Esophagus squamous epithelium (tissue), 5 donors: Measurements from ENCODE around the gene CPEB3. TPM values are rescaled to one million over a fixed set of nuclear protein-coding genes. Genes with fewer than 3 reads are reported as not detected.

Source experiments
- DNase-seq: peaks from one replicate; lab custom pipeline; 2025; lab: John Stamatoyannopoulos, UW
- H3K27ac ChIP-seq, 4 donors: fragments of 200-600 bp; sonication (generic); one replicate each; pipeline ENCODE4 v1.5.1; 2016 to 2019; ENCODE audit warnings: mild to moderate bottlenecking in 1 of 4
- H3K27me3 ChIP-seq, 4 donors: fragments of 200-600 bp; sonication (generic); 1 replicate in 3 of 4; 2 replicates in 1 of 4; pipeline versions ENCODE4 v1.5.1 to v1.6.0; 2017 to 2021; ENCODE audit warnings: antibody characterized with exemption in 1 of 4
- H3K36me3 ChIP-seq, 3 donors: fragments of 200-600 bp; sonication (generic); one replicate each; pipeline ENCODE4 v1.5.1; 2016 to 2019
- H3K4me1 ChIP-seq, 3 donors: fragments of 200-600 bp; sonication (generic); one replicate each; pipeline ENCODE4 v1.5.1; 2017 to 2019
- H3K4me3 ChIP-seq, 4 donors: fragments of 200-600 bp; sonication (generic); 1 replicate in 3 of 4; 2 replicates in 1 of 4; pipeline ENCODE4 v1.5.1; 2016 to 2019; ENCODE audit warnings: mild to moderate bottlenecking in 2 of 4, moderate library complexity in 1 of 4
- H3K9me3 ChIP-seq, 3 donors: fragments of 200-600 bp; sonication (generic); one replicate each; pipeline ENCODE4 v1.5.1; 2016 to 2019
- POLR2A ChIP-seq, 4 donors: fragments of 450-650 bp; IDR thresholded peaks; one replicate each; pipeline ENCODE4 v1.6.1; 2017; ENCODE audit warnings: antibody characterized with exemption in 4 of 4, mild to moderate bottlenecking in 4 of 4, moderate library complexity in 3 of 4
- WGBS, 2 donors: methylation state at CpG; one replicate each; pipeline ENCODE4 v1.1.5; 2018; 5-methylcytosine and 5-hydroxymethylcytosine counted together
- intact Hi-C: fragments of 100-400 bp; cut with DNase I; formaldehyde crosslinking; loops from one replicate; pipeline ENCODE4 v1.15.0; 2022
- total RNA-seq, 4 donors: library from RNA; depleted of rRNA; stranded (reverse); fragments of >200 nt; gene quantifications; one replicate each; pipeline ENCODE4 v1.1.0, GENCODE V29; 2016
- TF ChIP-seq, protein P1 (sequence below), 6 experiments: fragments of 450-650 bp in 4 of 6; fragments of 200-600 bp in 2 of 6; sonication (generic) in 2 of 6; IDR thresholded peaks; one replicate each; pipeline ENCODE4 v1.5.1; 2016 to 2019; ENCODE audit warnings: antibody characterized with exemption in 6 of 6, mild to moderate bottlenecking in 4 of 6, moderate library complexity in 4 of 6
- donor health status: DM: yes; HTN: yes; CAD: no.

The CPEB3 gene
- total RNA-seq, 4 donors from 2014 or later, result 5.5 to 8.8 (median 7.3) TPM

- H3K4me3 ChIP-seq, result no peak overlapping the region
- intact Hi-C loops, result no loop called here
- 82 to 100% methylated on average over 2 of the region's 2 CpGs for WGBS, 2 donors
- H3K4me1 ChIP-seq, result peaks cover 0 to 20% (median 7%) of the 10 kb centered on the region in 3 donors
- TF ChIP-seq, protein P1, sequence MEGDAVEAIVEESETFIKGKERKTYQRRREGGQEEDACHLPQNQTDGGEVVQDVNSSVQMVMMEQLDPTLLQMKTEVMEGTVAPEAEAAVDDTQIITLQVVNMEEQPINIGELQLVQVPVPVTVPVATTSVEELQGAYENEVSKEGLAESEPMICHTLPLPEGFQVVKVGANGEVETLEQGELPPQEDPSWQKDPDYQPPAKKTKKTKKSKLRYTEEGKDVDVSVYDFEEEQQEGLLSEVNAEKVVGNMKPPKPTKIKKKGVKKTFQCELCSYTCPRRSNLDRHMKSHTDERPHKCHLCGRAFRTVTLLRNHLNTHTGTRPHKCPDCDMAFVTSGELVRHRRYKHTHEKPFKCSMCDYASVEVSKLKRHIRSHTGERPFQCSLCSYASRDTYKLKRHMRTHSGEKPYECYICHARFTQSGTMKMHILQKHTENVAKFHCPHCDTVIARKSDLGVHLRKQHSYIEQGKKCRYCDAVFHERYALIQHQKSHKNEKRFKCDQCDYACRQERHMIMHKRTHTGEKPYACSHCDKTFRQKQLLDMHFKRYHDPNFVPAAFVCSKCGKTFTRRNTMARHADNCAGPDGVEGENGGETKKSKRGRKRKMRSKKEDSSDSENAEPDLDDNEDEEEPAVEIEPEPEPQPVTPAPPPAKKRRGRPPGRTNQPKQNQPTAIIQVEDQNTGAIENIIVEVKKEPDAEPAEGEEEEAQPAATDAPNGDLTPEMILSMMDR (IDR thresholded peaks at IDR 0.05), result no peak
- TF ChIP-seq POLR2A (IDR thresholded peaks at IDR 0.05), result no peak
- no peaks in the 10 kb centered on the region for H3K9me3 ChIP-seq
- H3K27me3 ChIP-seq, result no peaks in the 10 kb centered on the region
- DNase-seq, result no peak
- H3K27ac ChIP-seq, result no peak overlapping the region
- H3K36me3 ChIP-seq, result no peaks in the 10 kb centered on the region
These were observed 42.3 kb downstream of the CPEB3 start for GRCh38 chr10:92248566-92248965.

DNA sequence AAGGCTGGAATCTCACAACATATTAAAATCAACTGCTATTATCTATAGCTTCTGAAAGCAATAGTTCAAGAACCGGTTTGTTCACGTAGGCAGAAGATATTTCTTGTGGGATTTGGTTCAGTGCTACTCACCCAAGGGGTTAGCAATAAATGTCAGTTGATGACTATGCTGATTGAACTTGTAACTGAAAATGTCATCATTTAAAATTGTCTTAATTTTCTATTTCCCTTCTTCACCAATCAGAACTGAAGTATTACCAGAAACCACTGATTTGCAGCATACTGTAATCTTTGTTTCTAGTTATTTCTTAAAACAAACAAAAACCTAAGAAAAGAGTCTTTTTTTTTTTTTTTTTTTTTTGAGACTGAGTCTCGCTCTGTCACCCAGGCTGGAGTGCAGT is 46.1 kb downstream of the CPEB3 start:
- no peak overlapping the region for H3K4me3 ChIP-seq
- no peak for DNase-seq
- intact Hi-C loops, result no loop called here
- peaks cover 6 to 49% (median 7%) of the 10 kb centered on the region in 3 donors for H3K4me1 ChIP-seq
- no peak for TF ChIP-seq POLR2A (IDR thresholded peaks at IDR 0.05)
- TF ChIP-seq, protein P1 (IDR thresholded peaks at IDR 0.05), result no peak
- no peaks in the 10 kb centered on the region for H3K9me3 ChIP-seq
- WGBS, 2 donors, result 58 to 61% methylated on average over 3 of the region's 3 CpGs
- H3K36me3 ChIP-seq, result no peaks in the 10 kb centered on the region
- no peaks in the 10 kb centered on the region for H3K27me3 ChIP-seq
- peak overlapping the region in 2 of 4 donors; percentile 80 to 98 for H3K27ac ChIP-seq

DNA sequence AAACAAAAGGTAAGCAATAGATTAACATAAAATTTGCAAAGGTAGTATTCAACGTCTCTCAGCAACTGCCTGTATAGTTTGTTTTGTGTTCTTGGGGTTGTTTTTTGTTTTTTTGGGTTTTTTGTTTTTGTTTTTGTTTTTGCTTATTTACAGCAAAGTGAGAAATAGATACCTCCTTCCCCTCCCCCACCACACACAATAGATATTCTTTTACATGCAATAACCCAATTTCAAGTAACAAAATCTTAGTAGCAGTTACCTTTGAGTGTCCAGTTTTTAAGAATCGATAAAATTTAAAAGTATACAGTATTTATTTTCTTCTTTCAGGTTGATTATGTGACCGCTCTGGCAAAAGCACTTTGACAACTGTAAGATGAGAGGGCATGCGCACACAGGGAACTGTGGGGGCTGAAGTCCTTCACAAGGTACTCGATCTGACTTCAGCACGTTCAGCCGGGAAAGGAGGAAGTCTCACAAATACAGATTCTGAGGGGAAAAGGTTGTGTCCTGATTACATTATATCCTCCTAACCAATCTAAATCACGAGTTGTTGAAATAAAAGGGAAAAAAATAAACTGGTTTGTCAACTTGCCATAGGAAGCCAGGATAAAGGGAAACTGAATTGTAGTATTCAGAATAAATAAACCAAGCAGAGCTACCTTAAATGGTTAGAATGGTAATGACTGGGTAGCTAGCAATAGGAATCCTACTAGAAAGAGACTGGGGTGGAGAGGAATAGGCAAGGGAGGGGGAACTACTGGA is 47.8 kb downstream of the CPEB3 start:
- H3K9me3 ChIP-seq, result no peaks in the 10 kb centered on the region
- intact Hi-C loops, result no loop called here
- peak overlapping the region; percentile 5 to 98 (median 53) for H3K27ac ChIP-seq
- peaks cover 7 to 65% (median 11%) of the 10 kb centered on the region in 3 donors for H3K4me1 ChIP-seq
- H3K4me3 ChIP-seq, result peak overlapping the region in 3 of 4 donors; percentile 36 to 52 (median 37)
- DNase-seq, result no peak
- H3K27me3 ChIP-seq, result no peaks in the 10 kb centered on the region
- WGBS, 2 donors, result 17 to 20% methylated on average over 8 of the region's 8 CpGs
- TF ChIP-seq, protein P1 (IDR thresholded peaks at IDR 0.05), result no peak
- no peak for TF ChIP-seq POLR2A (IDR thresholded peaks at IDR 0.05)
- H3K36me3 ChIP-seq, result no peaks in the 10 kb centered on the region

- Histone ChIP-seq H3K9me3 (no peaks in the 10 kb centered on the region), H3K27me3 (no peaks in the 10 kb centered on the region), H3K4me1 (peaks cover 7 to 72% (median 17%) of the 10 kb centered on the region in 3 donors), H3K36me3 (no peaks in the 10 kb centered on the region), H3K27ac (peak overlapping the region in 1 of 4 donors; percentile 98), H3K4me3 (no peak overlapping the region)
- DNase-seq, result no peak
- intact Hi-C loops, result no loop called here
- 53 to 60% methylated on average over 2 of the region's 2 CpGs for WGBS, 2 donors
- TF ChIP-seq, protein P1 (IDR thresholded peaks at IDR 0.05), result no peak
- no peak for TF ChIP-seq POLR2A (IDR thresholded peaks at IDR 0.05)
These were observed 48.5 kb downstream of the CPEB3 start for GRCh38 chr10:92242380-92242779.

- peak overlapping the region in 3 of 4 donors; percentile 89 to 95 (median 91) for H3K4me3 ChIP-seq
- peak overlapping the region; percentile 93 to 98 (median 96) for H3K27ac ChIP-seq
- TF ChIP-seq POLR2A (IDR thresholded peaks at IDR 0.05), result no peak
- TF ChIP-seq, protein P1 (IDR thresholded peaks at IDR 0.05), result no peak
- no peaks in the 10 kb centered on the region for H3K9me3 ChIP-seq
- DNase-seq, result no peak
- H3K27me3 ChIP-seq, result no peaks in the 10 kb centered on the region
- H3K4me1 ChIP-seq, result peaks cover 7 to 81% (median 18%) of the 10 kb centered on the region in 3 donors
- intact Hi-C loops, result no loop called here
- H3K36me3 ChIP-seq, result no peaks in the 10 kb centered on the region
- 23 to 43% methylated on average over 1 of the region's 1 CpG for WGBS, 2 donors
These were observed 49.4 kb downstream of the CPEB3 start for GRCh38 chr10:92241501-92241900.
